Stimulated activated CD4-positive, alpha-beta T cell treated with anti-CD3 and anti-CD28 coated beads, Interleukin-4, amount 100 ng/mL, for 48 hours (primary cell): ENCODE data around the gene POMP.
"Not testable (repeated sequence)": the region's sequence is repeated elsewhere in the genome, so short reads cannot be mapped to it uniquely, and the experiment has no call there.

Experiments
- DNase-seq, 2 donors: peaks; one replicate each; pipeline ENCODE4 v3.0.0-alpha.2; 2020; ENCODE audit warnings: low read depth in 2 of 2

The POMP gene

DNA sequence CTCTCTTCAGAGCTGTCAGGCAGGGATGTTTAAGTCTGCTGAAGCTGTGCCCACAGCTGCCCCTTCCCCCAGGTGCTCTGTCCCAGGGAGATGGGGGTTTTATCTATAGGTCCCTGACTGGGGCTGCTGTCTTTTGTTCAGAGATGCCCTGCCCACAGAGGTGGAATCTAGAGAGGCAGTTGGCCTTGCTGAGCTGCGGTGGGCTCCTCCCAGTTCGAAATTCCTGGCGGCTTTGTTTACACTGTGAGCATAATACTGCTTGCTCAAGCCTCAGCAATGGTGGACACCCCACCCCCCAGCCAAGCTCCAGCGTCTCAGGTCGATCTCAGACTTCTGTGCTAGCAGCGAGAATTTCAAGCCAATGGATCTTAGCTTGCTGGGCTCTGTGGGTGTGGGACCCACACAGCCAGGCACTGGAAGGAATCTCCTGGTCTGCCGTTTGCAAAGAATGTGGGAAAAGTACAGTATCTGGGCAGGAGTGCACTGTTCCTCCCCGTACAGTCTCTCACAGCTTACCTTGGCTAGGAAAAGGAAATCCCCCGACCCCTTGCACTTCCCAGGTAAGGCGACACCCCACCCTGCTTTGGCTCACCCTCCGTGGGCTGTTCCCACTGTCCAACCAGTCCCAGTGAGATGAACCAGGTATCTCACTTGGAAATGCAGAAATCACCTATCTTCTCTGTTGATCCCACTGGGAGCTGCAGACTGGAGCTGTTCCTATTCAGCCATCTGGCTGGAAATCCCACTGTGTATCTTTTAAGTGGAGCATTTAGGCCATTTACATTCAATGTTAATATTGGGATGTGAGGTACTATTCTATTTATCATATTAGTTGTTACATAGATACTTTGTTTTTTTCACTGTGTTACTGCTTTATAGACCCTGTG is 34.9 kb downstream of the POMP start:
- not testable (repeated sequence) for DNase-seq

- DNase-seq: no peak
Observed at GRCh38 chr13:28697441-28697840, 38.5 kb downstream of the POMP start.

- no peak for DNase-seq
Observed at GRCh38 chr13:28699246-28699645, 40.3 kb downstream of the POMP start.

DNA sequence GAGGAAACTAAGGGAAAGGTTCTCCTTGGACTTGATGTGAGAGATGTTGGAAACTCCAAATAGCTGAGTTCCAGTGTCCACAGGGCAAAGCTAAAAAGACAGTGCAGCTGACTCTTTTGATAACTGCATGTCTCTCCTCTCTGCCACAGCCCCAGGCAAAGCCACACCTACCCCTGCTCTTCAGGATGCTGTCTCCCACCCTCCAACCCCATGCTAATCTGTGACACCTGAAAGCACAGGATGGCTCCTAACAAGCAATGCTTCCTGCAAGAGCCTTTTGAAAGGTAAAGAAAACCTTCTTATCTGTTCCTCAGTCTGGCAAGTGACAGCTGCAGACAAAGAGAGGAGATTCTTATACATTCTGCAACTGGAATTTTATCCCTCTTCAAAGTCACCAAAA is 45.4 kb downstream of the POMP start:
- DNase-seq: no peak

- no peak for DNase-seq
Observed at GRCh38 chr13:28704919-28705318, 46.0 kb downstream of the POMP start.

GRCh38 chr13:28705461-28706083 is 46.6 kb downstream of the POMP start:
- DNase-seq: no peak

DNA sequence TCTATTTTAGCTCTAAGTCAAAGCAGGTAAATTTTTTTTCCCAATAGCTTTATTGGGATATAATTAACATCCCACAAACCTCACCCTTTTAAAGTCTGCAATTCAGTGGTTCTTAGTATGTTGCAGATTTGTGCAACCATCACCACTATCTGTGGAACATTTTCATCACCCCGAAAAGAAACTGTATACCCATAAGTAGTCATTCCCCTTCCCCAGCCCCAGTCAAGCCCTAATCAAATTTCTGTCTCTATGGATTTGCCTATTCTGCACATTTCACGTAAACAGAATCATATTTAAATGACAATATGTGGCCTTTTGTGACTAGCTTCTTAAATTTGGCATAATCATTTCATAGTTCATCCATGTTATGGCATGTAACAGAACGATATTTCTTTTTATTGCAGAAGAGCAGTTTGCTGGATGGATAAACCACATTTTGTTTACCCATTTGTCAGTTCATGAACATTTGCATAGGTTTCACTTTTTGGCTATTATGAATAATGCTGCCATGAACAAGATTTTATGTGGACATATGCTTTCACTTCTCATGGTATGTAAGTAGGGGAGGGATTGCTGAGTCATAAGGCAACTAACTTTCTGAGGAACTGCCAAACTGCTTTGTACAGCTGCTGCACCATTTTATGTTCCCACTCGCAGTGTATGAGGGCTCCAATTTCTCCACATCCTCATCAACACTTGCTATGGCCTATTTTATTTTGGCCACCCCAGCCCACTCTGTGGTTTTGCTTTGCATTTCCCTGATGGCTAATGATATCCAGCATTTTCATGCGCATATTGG is 48.9 kb downstream of the POMP start:
- DNase-seq: no peak

GRCh38 chr13:28710161-28710560 is 51.2 kb downstream of the POMP start:
- DNase-seq: no peak

GRCh38 chr13:28714651-28715050 is 55.7 kb downstream of the POMP start:
- DNase-seq: no peak

- DNase-seq: no peak
Observed at GRCh38 chr13:28716511-28716910, 57.6 kb downstream of the POMP start.

GRCh38 chr13:28717170-28717569 is 58.2 kb downstream of the POMP start:
- DNase-seq: no peak

DNA sequence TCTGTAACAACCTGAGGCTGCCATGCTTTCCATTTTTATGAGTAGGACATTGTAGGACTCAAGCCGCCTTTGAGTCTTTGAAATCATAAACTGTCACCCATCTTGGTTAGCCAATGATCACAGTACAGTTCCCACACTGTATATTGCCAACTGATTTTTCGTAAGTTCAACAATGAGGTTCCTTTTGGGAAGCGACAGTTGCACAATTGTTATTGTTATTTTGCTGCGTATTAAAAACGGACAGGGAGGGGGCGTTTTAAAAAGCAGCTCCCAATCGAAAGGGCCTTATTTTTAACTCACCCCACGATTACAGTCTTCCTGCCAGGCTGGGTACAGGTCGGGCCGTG is 59.2 kb downstream of the POMP start:
- DNase-seq: no peak

DNA sequence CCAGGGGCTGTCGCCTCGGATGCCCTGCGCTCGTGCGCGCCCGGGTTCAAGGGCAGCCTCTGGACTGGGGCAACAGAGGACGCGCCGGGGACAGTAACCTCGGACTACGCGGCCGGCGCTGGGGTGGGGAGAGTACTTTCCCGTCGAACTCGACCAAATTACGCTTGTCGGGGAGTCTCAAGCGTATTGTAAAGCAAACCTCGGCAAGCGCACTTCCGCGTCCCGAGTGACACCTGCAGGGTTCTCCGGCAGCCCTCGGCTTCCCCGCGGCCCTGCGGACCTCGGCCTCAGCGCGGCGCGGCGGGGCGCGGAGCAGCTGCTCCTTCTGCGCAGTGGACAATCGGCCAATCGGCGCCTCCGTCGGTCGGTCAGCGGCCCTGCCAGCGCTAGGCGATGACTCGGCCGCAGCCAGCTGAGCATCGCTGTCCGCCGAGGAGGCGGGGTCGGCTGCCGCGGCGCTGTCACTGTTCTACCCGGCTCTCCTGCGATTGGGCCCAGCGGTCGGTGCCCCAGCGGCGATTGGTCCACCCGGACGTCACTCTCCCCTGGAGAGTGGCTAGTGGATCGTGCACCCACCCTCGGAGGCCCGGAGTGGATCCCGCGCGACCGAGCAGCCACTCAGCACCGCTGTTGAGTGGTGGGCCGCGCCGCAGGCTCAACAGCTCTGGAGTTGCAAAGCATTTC is 59.8 kb downstream of the POMP start, which contains the start of gene SLC46A3:
TSS of gene SLC46A3 (minus strand) at position 428 of the 684 bp plus-strand sequence. CDS start 972 bp downstream, outside the sequence.
- DNase-seq: peak; percentile 95 to 96

DNA sequence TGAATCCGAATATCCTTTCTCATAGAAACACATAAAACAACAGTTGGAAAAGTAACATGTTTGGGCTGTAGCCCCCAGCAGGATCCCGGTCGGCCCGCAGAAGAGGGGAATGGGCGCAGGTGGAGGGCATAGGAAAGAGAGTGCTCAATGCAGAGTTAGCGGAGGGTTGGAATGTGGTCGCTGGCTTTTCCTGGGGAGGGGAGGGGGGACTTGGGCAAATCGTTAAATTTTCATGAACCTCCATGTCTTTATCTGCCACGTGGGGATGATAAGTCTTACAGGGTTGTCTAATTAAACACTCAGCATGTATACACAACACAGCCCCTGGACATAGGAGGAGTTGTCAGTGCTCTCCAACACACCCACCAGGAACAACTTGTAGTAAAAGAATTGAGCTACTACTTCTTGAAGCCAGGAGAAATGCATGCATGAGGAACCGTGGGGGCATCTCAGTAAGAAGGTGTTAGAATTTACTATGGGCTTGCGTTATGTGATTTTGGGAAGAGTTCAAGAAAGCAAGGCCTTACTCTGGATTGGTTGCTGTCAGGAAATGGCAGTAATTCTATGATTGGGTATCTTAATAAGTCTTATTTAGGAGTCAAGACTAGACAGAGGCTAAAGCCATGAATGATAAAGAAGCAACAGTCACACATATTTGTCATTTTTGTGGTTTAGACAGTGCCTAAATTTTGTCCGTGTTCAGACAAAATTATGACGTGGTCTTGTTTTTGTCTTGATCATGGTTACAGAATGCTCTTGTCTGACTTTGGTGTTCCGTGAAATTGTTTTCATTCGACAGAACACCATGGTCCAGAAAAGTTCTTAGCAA is 60.5 kb downstream of the POMP start:
- no peak for DNase-seq

DNA sequence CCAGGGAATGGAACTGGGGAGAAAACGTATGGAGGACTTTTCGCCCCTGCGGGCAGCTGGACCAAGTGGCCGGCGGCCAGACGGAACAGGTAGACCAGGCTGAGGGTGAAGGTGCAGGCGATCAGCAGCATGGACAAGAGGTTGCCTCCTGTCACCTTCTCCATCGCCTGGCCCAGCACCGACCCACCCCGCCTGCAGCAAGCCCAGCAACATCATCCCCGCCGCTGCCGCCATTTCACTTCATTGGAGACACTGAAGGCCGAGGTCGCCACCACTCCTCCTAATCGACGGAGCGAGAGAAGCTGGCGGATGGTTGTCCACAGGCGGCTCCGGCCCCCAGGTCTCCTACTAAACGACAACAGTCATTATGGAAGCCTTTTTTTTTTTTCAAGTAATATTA is 64.9 kb downstream of the POMP start:
- no peak for DNase-seq

- DNase-seq: no peak
Observed at GRCh38 chr13:28725046-28725610, 66.2 kb downstream of the POMP start.
